Dermis blood vessel endothelial cell (primary cell): ENCODE data around the gene FAM83C. TPM values are rescaled to one million over a fixed set of nuclear protein-coding genes. Genes with fewer than 3 reads are reported as not detected.

Experiments
- DNase-seq: peaks from one replicate; pipeline ENCODE4 v3.0.0; 2010
- total RNA-seq: library from RNA; depleted of rRNA; stranded (reverse); fragments of >200 nt; gene quantifications from 2 replicates; pipeline ENCODE4 v1.2.3, GENCODE V29; 2014

The FAM83C gene
- total RNA-seq, 1 donor from 2014 or later: not detected

GRCh38 chr20:35298264-35298663 lies 6.0 kb upstream of the FAM83C start:
- no peak for DNase-seq

- no peak for DNase-seq
Measured at GRCh38 chr20:35297740-35298139, 5.5 kb upstream of the FAM83C start.

DNA sequence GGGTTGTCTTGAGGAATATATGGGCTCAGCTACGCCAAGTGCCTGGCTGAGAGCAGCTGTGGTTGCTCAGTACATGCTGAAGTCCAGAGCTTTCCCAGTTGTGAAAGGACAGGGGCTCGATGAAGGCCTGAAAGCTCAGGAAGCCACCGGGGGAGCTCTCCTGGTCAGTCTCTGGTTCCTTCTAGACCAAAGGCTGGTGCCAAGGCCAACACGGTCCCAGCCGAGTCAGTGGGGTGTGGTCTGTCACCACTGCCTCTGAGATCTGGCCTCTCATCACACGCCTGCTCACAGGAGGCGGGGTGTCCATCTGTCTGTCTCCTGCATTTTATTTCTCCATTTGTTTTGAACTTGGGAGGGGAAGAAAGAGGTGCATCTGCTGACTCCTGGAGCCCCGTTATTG lies 4.9 kb upstream of the FAM83C start:
- DNase-seq: no peak

GRCh38 chr20:35296101-35296554 lies 3.9 kb upstream of the FAM83C start:
- DNase-seq: no peak

- DNase-seq: no peak
Measured at GRCh38 chr20:35295674-35296073, 3.4 kb upstream of the FAM83C start.

- DNase-seq: no peak
Measured at GRCh38 chr20:35295058-35295457, 2.8 kb upstream of the FAM83C start.

- no peak for DNase-seq
Measured at GRCh38 chr20:35294293-35294685, 2.1 kb upstream of the FAM83C start.

DNA sequence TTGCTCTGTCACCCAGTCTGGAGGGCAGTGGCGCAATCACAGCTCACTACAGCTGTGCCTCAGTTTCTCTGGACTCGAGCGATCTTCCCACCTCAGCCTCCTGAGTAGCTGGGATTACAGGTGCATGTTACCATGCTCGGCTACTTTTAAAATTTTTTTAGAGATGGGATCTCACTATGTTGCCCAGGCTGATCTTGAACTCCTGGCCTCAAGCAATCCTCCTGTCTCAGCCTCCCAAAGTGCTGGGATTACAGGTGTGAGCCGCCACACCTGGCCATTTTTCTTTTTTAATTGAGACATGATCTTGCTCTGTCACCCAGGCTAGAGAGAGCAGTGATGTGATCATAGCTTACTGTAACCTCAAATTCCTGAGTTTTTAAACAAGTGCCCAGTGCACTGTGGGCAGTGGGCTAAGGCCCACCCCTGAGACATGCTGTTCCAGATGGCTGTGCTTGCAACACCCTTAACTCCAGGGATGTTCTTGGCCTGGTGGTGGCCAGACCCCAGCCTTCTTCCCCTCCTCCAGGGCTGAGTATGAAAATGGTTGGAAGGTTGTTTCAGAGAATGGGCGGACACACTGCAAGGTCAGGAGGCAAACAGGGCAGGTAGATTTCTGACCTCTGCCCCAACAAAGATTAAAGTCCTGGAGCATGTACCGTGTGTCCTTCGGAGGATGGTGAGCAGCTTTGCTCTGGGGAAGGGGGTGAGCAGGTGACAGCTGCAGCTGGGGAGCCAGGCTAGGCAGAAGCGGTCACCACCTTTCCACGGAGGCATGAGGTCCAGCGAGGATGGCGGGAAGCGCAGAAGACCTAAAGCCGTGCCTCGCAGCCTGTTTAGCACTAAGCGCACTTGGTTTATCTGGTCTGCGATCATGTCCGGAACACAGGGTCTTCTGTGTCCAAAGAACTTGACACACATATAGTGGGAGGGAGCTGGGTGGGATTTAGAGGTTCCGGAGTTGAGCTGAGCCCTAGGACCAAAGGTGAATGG lies 1.4 kb upstream of the FAM83C start:
- no peak for DNase-seq

DNA sequence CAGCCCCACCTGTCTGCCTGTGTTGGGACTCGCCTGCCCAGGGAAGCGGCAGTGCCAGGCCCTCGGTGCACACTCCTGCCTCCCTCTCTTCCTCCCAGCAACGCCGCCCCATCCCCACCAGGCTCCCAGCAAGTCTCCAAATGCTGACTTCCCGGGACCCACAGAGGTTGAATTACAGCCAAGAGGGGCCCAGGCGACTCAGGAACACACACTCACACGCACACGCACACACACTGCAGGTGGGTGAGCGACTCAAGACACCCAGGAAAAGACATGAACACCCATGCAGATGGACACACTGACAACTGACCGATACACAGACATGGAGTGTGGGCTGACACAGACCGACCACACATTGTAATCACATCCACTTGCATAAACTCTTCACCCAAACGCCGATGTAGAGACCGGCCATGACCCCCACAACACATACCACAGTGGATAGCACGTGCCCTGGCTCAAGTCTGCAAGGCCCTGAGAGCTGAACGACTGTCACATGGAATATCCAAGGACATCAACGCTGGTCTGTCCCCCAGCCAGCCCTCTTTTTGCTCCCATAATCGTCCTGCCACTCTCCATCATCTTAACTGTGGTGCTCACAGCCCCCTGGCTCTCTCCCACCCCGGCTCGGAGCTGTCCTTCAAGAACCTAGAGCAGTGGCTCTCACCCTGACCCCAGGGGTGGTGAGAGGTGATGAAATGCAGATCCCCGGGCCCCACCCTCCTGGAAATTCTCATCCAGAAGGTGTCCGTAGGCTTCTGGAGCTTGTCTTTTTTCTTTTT lies 470 bp upstream of the FAM83C start:
- DNase-seq: no peak

GRCh38 chr20:35290887-35291417 lies 1.3 kb downstream of the FAM83C start:
- DNase-seq: no peak

GRCh38 chr20:35290186-35290886 lies 1.9 kb downstream of the FAM83C start:
- no peak for DNase-seq

- DNase-seq: no peak
Measured at GRCh38 chr20:35288325-35289060, 3.7 kb downstream of the FAM83C start.

DNA sequence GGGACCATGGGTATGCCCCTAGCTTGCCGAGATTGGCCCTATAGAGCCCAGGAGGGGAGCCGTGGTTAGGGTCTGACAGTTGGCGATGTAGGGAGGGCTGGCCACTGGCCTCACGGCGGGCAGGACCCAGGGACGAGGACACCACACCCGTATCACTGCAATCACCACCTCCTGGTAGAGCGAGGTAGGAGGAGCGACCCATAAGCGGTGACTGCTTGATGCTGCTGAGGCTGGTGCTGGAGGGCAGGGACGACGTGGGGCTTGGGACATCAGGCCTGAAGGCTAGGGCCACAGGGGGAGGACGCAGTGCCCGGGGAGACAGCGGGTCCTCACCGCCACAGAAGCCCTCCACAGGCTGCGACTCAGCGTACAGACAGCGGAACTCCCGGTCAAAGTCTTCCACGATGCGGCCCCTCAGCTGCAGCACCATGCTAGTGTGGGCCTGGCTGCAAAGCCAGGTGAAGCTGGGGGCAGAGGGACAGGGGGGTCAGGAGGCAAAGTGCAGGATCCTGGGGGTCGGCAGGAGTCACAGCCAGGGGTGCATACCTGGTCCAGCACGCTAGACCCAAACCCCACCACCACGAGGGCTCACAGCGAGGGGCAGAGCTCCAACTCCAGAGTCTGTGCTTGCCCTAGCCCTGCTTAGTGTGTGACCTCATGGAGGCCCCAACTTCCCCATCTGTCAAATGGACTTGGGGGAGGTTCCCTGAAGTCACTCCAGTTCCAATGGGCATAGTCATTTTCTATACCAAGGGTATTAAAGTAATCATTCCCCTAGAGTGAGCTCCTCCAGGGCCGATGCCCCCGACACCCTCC lies 4.5 kb downstream of the FAM83C start:
- no peak for DNase-seq

- DNase-seq: no peak
Measured at GRCh38 chr20:35286899-35287508, 5.2 kb downstream of the FAM83C start.

GRCh38 chr20:35286077-35286898 lies 5.9 kb downstream of the FAM83C start:
- no peak for DNase-seq

GRCh38 chr20:35285806-35286076 lies 6.5 kb downstream of the FAM83C start:
- no peak for DNase-seq

DNA sequence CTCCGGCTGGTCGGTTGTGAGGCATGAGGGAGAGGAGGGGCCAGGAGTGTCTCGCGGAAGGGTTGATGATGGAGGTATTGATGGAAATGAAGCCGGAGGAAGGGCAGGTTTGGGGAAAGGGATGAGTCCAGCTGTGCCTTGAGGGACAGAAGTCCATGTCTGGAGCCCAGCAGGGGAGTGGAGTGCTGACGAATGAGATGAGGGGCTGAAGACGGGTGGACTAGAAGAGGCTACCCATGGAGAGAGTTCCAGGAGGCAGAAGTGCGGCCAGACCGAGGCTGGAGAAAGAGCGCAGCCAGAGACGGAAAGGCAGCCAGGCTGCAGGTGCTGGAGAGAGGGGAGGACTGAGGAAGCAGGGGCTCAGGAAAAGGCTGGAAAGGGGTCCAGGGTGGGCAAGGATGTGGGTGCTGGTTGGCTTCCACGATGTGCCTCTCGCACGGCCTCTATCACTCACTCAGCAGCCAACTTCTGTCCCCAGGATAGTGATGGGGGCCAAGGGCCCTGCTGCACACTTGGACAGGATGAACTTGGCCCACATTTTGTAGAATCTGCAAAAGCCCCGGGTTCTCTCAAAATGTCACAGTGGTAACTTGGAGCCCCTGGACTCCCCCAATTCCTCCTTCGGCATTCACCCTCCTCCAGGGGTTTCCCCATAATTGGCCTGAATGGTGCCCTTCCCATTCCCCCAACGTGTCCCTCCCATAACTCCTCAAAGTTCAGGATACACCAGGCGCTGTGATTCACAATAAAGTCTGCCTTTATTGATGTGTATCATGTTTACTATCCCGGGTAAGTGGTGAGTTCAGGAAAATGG lies 7.0 kb downstream of the FAM83C start:
- DNase-seq: no peak

DNA sequence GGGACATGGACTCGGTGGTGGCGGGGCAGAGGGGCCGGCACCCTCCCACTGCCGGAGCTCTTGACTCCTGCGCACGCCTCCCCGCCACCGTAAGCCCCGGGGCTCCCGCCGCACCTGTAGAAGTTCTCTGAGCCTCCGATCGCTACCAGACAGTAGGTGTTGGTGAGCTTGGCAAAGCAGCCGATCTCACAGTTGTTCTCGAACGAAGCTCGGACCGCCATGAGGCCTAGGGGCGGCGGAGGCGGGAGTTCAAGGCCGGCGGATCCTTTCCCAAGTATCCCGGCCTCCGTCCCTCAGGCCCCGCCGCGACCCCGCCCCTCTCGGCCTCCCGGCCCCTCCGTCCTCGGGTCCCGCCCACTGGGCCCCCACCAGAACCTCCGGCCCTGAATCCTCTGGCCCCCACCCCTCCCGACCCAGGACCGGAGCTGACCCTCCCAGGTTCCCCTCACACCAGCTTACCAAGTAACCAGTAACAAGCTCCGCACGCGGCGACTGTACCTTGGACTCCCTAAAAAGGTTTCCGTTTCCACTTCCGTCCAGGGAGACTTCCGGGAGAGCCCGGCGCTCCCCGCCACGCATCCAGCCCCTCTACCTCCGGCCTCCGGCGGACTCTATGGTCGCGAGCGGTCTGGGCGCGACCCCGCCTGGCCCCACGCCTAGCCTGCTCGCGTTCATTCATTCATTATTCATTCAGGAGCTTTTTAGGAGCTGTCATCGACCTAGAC lies 7.8 kb downstream of the FAM83C start, which contains the start of gene EIF6:
TSS of gene EIF6 (minus strand) at position 506 of the 725 bp plus-strand sequence. CDS start at position 221, 285 bp downstream.
- DNase-seq: peak; percentile 81
